RPMI8226 (cell line): ENCODE data around the gene PRKAA1.
"Not testable (repeated sequence)": the region's sequence is repeated elsewhere in the genome, so short reads cannot be mapped to it uniquely, and the experiment has no call there.

Experiments
- DNase-seq: peaks from one replicate; pipeline ENCODE4 v3.0.0-alpha.2; 2015

Gene PRKAA1

DNA sequence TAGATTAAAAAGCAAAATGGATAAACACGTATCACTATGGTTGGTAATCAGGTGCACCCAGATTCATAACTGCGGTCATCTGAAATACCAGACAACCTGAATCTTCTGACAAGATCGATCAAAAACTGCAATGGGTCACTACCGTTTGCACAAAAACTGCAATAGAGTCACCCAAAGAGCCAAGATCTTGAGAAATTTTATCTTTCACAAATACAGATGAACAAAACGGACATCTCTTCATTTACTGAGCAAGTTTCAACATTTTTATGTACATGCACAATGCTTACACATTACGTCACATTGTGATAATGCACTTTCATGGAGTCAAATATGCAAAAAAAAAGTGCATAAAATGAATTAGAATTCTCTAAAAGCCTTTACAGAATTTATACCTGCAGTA lies 18.6 kb downstream of the PRKAA1 start:
- no peak for DNase-seq

DNA sequence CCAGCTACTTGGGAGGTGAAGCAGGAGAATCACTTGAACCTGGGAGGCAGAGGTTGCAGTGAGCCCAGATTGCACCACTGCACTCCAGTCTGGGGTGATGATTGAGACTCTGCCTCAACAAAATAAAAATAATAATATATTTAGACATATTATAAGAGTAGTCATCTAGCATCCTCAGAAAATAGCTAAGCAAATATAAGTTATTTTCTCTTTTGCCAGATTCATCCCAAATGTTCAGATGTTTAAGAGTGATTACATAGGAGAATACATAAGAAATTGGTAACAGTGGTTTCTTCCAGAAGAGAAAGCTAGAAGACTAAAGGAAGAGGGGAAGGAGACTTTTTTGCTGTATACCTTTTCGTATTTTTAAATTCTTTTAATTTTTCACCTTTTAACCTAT lies 20.0 kb downstream of the PRKAA1 start:
- no peak for DNase-seq

DNA sequence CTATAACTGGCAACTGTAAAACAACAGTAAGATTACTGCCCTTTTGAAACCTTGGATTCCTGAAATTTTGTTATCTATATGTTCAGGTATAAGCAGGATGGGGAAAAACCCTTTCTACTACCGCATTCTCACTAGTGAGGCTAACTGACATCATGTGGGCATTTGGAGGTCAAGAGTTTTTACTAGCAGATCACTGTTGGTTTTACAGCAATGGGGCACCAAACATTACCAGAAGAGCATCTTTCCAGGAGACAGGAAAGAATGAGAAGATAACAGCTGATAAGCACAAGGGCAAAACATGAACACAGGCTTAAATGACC lies 21.6 kb downstream of the PRKAA1 start:
- DNase-seq = no peak

DNA sequence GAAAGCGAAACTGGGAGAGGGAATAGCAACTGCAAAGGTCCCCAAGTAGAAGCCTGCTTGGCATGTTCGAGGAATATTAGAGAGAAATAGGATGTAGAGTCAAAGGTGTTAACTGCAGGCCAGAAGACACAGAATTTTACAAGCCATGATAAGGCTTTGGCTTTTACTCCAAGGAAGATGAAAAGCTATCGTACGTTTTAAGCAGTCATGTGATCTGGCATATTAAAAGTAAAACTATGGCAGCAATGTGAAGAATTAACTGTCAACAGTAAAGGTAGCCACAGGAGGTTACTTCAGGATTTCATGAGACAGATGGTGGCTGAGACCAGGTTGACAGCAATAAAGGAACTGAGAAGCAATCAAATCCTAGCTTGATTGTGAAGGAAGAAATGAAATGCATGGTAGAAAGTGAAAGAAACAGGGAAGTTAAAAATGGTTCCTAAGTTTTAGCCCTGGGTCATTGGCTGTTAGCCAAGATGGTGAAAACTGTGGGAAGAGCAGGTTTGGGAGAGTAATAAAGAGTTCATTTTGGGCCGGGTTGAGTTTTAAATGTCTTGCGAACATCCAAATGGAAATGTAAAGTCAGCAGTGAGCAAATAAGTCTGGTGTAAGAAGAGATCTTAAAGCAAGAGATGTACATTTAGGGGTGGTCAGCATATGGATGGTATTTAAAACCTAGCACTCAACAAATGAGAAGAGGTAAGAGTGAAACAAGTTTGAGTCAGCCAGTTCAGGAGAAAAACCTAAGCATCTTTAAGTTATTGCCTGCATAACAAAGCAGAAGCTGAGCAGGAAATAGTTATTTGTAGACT lies 22.1 kb downstream of the PRKAA1 start:
- no peak for DNase-seq

DNA sequence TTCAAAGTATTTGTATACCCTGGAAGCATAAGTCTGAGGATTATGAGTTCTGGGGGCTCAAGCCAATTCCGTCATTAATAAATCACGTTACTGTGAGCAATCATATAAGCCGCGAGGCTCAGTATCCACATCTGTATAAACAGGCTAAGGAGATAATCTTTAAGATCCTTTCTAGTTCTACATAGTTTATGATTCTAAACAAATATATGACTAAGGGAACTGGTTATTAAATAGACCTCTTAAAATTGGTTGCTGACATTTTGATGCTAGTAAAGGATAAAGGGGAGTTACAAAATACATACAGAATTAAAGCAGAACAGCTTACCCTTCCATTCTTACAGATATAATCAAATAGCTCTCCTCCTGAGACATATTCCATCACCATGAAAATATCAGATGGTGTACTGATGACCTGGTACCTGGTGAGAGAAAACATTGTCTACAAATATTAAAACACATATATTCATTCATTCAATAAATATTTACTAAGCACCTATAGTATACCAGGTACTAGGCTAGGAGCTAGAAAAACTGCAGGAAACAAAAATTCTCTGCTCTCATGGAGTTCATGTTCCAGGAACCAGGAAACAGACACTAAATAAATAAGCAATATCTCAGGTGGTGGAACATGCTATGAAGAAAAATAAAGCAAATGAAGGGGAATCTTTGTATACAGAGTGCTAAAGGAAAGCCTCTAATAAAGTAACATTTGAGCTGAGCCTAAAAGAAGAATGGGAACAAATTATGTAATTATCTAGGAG lies 22.9 kb downstream of the PRKAA1 start:
- DNase-seq = no peak

DNA sequence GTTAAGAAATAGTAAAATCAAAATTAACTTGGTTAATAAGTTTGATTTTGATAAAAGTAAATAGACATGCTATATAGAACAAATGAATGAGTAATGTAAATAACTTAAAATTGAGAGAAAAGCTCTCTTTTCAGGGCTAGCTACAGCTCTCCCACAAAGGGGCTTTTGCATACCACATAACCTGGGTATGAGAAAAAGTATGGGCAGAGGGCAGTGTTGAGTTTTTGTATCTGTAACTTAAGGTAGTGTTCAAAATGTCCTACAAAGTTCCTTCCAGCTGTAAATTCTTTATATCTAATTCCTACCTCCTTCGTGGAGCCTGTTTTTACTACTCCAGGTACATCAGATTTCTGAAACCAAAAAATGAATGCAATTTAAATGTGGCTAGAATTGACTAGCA lies 23.6 kb downstream of the PRKAA1 start:
- DNase-seq = no peak

DNA sequence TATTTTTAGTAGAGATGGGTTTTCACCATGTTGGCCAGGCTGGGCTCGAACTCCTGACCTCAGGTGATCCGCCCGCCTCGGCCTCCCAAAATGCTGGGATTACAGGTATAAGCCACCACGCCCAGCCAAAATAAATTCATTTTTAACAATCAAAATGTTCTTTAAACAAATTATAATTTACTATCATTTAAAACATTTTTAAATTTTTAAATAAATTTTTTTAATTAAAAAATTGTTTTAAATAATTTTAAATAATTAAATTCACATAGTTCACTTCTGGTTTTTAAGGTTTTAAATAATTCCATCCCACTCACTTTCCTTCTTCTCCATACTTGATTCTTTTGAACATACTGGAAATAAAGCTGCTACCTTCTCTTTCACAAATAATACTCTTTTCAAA lies 27.4 kb downstream of the PRKAA1 start:
- no peak for DNase-seq

DNA sequence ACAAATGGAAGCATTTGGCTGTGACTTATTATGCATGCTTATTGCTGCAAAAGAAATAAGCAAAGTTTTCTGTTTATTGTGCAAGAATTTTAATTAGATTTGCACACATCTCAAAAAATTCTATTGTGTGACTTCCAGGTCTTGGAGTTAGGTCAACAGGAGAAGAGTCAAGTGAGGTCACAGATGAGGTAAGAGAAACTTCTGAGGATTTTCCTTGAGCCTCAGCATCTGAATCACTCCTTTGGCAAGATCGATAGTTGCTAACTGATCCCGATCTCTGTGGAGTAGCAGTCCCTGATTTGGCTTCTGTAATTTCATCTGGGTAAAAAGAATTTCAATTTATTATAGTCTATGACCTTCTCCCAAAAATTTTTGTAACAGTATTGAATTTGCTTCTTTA lies 35.5 kb downstream of the PRKAA1 start:
- DNase-seq = no peak

DNA sequence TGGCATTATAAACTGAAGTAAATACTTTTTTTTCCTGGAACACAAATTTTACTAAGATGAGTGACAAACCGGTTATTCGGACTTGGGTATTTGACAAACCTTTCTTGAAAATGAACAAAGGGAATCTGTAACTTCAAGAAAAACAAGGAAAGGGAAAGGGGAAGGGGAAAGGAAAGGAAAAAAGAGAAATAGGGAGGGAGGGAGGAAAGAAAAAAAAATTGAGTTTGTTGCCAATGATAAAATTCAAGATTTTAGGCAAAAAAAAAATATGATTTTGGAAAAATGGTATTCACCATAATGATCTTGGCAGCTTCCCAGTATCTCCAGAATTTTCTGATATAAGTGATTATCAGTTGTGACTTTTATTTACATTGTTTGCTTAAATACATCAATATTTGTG lies 40.8 kb downstream of the PRKAA1 start:
- DNase-seq = no peak

DNA sequence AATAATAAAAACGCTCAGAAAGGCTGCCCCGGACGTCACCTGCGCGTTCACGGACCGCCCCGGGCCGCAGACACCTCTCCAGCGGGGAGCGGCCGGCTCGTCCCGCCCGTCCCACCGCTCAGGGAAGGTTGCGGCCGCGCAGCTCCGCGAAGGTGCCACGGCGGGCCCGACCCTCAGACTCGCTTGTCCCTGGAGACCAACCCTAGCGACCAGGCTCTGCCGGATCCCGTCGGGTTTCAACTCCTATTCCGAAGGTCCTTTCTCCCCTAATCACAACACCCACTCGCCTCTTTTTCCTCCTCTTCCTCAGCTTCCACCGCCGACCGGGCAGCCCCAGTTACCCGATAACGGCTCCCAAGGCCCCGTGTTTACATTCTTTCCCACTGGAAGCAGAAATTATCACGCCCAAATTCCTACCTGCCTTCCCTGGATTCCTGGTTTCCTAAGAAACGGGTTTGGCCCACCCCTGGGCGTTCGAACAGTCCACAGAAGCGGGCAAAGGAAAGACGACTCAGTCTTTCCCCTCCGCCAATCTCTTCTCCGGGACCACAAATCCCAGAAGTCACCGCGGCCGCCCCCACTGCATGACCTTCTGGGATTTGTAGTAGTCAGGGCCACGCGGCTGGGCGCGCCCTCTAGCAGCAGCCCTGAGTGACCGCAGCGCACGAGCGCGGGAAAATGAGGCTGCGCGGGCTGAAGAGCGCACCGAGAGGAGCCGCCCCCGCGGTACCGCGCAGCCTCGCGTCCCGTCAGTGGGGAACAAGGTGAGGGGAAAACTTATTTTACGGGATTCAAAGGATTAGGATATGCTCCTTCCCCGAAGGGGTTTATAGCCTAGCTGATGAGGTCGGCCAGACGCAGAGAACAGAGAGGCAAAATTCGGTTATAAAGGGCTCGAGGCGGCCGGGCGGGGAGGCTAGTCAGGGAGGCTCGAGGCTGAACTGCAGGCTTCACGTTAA lies 42.5 kb downstream of the PRKAA1 start, which contains the start of gene TTC33:
Gene TTC33, minus strand, starts transcription at position 555 of the 959 bp plus-strand sequence. CDS start 8,943 bp downstream, outside the sequence.
- peak; percentile 97 for DNase-seq

DNA sequence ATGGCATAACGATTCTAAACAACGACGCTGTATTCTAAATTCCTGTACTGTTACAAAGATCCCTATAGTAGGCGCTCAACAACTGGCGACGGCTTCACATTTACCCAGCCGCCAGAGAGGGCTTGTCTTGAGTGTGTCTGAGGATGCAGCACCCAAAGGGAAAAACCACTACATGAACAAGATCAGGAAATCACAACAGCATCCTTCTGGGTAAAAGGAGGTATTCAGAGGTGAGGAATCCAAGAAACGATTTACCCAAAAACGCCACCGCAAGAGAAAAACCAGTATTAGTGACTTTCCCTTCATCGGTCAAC lies 43.1 kb downstream of the PRKAA1 start:
- DNase-seq = peak; percentile 85

DNA sequence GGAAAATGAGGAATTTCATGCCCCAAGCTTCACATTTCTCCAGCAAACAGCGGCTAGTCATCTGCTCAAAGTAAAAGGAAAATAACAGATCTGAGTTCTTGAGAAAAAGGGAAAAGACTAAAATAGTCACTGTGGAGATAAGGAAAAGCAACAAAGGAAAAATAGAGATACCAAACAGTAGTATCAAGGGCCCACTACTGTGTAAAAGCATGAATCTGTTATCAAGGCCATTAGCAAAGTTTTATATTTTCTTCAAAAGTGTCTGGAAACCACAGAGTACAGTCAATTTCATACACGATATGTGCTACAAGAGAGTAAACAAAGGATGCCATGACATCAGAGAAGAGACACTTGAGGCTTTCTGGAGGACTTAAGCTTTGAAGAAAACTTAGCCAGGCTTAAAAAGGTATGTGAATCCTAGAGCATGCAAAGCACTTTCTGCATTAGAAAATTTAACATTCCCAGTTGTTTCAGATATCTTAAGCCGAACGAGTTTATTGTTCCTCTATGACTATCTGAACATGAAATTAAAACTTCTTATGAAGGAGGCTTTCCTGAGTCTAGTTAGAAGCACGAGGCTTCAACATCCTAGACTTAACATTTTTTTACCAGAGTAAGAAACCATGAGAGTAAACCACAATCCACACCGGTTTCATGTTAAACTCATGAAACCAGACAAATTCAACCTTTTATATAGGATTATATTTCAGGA lies 43.6 kb downstream of the PRKAA1 start:
- no peak for DNase-seq

DNA sequence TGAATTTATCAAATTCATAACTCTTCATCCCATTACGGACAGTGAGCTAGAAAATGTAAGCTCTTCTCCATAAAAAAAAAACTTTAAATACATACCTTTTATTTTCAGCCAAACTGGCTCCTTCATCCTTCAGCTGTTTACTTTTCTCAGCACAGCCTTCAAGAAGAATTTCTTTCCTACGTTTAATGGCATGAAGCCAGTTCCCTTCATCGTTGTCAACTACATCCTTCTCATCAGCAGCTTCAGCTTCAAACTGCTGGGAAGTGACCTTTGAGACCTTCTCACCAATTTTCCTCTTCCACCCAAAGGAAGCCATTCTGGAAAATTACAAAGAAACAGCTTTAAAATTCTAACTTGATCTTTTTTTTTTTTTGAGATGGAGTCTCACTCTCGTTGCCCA lies 51.5 kb downstream of the PRKAA1 start:
- DNase-seq = no peak

DNA sequence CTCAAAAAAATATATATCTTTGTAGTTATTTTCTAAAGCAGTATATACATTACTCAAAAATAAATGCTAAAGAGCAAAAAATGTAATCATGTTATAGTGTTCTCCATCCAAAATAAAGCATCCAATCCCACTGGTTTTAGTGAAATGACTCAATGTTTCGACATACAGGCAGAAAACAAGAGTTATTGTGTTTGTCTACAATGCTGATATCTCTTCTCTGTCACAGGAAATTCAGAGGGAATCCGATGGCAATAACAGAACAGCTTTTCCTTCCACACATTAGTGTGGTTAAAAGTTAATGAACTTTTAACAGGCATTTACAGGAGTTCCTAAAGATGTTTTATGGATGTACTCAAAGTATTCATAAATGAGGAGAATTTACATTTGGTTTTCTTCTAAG lies 54.4 kb downstream of the PRKAA1 start:
- DNase-seq = no peak

DNA sequence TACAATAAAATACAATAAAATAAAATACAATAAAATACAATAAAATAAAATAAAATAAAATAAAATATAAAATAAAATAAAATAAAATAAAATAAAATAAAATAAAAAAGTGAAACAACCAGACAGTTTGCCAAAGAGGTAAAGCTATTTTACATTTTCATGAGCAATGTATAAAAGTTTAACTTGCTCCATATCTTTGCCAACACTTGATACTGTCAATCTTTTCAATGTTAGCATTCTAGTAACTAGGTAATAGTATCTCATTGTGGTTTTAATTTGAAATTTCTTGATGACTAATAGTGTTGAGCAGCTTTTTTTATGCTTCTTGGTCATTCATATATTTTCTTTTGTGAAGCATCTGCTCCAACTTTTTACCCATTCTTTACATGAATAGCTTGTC lies 59.7 kb downstream of the PRKAA1 start:
- DNase-seq = no peak

DNA sequence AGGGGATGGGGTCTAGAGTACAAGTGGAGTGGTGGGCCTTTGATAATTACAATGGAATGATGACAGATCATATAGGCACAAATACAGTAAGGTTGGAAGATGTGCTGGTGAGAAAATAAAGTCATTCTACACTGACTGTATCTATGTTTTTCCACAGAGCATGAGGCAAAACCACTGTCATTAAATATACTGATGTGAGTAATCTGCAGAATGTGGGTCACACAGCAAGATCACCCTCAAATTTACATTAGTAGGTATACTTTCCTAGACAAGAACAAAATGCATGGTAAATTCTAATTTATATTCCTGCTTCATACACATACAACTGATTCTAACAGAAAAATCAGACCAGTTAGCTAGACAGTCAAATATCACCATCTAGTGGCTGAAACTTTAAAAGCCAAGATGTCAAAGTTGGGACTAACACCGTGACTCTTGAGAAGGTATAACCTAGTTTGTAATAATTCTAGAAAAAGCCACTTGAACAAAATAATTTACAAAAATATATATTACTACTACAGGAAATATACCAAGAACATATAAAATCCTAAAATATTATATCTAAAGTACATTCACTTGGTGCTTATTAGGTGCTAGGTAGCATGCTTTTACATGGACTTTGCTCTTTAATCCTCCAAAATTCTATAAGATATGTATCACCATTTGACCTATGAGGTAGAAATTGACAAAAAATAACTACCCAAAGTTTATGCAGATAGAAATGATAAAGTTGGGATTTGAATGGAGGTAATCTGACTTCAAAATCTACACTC lies 61.9 kb downstream of the PRKAA1 start:
- peak; percentile 61 for DNase-seq

DNA sequence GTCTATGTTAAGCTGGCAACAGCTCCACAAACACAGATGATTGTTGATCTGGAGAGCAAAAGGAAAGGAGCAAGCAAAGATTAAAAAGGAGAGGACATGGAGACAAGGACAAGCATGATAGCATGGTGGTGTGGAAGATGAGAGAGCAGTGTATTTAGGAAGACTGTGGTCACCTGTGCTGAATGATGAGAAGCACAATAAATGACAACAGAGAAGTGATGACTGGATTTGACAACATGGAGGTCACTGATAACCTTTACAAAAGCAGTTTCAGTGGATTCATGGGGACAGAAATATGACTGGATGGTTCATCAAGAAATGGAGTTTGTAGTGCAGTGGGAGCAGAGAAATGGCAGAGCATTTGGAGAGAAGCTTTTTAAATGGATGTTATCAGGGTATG lies 62.6 kb downstream of the PRKAA1 start:
- DNase-seq = no peak

DNA sequence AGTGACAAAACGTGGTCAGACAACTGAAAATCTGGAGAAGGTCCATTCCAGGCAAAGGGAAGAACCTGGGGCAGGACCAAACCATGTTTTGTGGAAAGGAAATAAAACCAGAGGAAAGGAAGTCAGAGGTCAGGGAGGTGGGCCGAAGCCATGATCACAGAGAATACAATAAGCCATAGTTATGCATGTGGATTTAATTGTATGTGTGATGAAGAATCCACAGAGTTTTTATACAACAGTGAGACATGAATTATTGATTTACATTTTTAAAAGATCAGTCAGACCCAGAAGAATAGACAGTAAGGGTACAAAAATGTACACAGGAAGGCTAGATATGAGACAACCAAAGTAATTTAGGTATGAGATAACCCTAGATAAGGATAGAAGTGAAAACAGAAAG lies 63.2 kb downstream of the PRKAA1 start:
- no peak for DNase-seq

DNA sequence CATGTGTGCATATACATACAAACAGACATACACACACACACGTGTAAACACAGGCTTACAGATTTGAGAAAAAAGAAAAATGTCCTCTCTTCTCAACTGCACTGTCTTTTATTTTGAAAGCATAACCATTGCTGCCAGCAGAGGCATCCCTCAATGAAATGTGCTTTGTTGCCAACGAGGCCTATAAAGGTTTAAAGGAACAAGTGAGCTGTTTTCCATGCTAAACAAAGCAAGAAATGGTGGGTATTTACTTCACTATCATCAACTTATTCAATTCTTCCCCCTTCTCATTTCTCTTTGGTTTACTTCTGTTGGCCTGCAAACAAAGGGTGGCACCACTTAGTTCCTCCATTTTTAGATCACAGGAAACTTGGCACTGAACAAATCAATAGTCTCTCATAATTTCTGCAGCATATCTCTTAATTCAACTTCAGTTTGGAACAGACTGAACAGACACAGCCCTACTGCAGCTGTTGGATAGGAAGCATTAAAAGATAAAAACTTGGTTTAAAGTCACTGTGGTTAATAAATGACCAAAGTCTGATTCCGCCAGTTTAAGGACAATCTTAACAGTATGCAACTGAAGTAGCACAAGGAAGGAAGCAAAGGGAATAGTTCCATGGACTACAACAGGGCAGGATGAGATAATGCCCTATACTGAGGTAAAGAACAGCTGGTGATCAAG lies 64.2 kb downstream of the PRKAA1 start:
- DNase-seq = no peak

DNA sequence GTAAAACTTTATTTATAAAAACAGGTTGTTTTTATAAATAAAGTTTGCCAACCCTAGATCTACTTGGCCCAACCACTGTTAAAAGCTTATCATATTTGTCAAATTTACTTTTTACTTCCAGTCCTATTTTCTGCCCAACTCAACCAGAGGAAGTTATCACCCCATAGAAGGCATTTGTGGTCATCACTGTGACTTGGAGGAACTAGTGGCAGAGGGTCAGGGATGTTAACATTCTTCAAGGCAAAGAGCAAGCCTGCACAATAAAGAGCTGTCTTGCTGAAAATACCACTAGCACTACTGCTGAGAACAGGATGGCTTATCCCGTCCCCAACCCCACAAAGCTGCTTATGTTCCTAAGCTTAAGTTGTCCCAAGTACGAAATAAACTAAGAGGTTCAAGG lies 64.7 kb downstream of the PRKAA1 start:
- DNase-seq = no peak

DNA sequence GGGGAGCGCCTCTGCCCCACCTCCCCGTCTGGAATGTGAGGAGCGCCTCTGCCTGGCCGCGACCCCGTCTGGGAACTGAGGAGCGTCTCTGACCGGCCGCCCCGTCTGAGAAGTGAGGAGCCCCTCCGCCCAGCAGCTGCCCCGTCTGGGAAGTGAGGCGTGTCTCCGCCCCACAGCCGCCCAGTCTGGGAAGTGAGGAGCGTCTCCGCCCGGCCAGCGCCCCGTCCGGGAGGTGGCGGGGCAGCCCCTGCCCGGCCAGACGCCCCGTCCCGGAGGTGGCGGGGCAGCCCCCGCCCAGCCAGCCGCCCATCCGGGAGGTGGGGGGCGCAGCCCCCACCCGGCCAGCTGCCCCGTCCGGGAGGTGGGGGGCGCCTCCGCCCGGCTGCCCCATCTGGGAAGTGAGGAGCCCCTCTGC lies 75.7 kb downstream of the PRKAA1 start:
- not testable (repeated sequence) for DNase-seq
